Measurements from ENCODE around the gene GRK5. TPM values are rescaled to one million over a fixed set of nuclear protein-coding genes. Genes with fewer than 3 reads are reported as not detected.
"Not testable (repeated sequence)": the region's sequence is repeated elsewhere in the genome, so short reads cannot be mapped to it uniquely, and the experiment has no call there.

The GRK5 gene
- total RNA-seq, 1 experiment from 2014 or later: 29.0 TPM

GRCh38 chr10:119275085-119275484 lies 67.7 kb downstream of the GRK5 start:
- no peak overlapping the region for H3K4me3 ChIP-seq (ENCODE audit: low read depth in 2 of 2, low read length in 2 of 2)
- intact Hi-C loops (cut with micrococcal nuclease; ENCODE audit: unreplicated experiment) (no loop called here), in situ Hi-C loops (cut with HindIII; ENCODE audit: low pct_unique_long_range_greater_than_20kb, low sequenced_read_pairs) (no loop called here)
- CTCF ChIA-PET: no interaction called here
- no peak for TF ChIP-seq CTCF (IDR thresholded peaks at IDR 0.05)
- no peak for TF ChIP-seq REST (IDR thresholded peaks at IDR 0.05; ENCODE audit: insufficient read depth in 1 of 2, low read depth in 2 of 2, low read length in 1 of 2)
- no peak for DNase-seq (ENCODE audit: low read depth, low spot score)
- no peak for ATAC-seq
- BruUV-seq (replicated peaks): no TSS peak
- no peaks in the 10 kb centered on the region for H3K9me3 ChIP-seq (ENCODE audit: control insufficient read depth, insufficient read depth, low read depth, low read length)
- H3K36me3 ChIP-seq (ENCODE audit: control insufficient read depth, insufficient read depth, low read length): no peaks in the 10 kb centered on the region
- H3K27me3 ChIP-seq (ENCODE audit: control insufficient read depth, insufficient read depth, low read length): no peaks in the 10 kb centered on the region
- POLR2A ChIA-PET: no interaction called here
- peak overlapping the region; percentile 42 for H3K27ac ChIP-seq (ENCODE audit: low read length)
- peaks cover 49% of the 10 kb centered on the region for H3K4me1 ChIP-seq (ENCODE audit: control insufficient read depth, insufficient read depth, low read length)

- BruUV-seq (replicated peaks); POLR2A ChIA-PET; CTCF ChIA-PET; H3K36me3 ChIP-seq (ENCODE audit: control insufficient read depth, insufficient read depth, low read length); DNase-seq (ENCODE audit: low read depth, low spot score); H3K9me3 ChIP-seq (ENCODE audit: control insufficient read depth, insufficient read depth, low read depth, low read length); H3K27me3 ChIP-seq (ENCODE audit: control insufficient read depth, insufficient read depth, low read length); H3K27ac ChIP-seq (ENCODE audit: low read length); H3K4me3 ChIP-seq (ENCODE audit: low read depth in 2 of 2, low read length in 2 of 2); in situ Hi-C loops (cut with HindIII; ENCODE audit: low pct_unique_long_range_greater_than_20kb, low sequenced_read_pairs); ATAC-seq; intact Hi-C loops (cut with micrococcal nuclease; ENCODE audit: unreplicated experiment): not testable (repeated sequence)
- peaks cover 39% of the 10 kb centered on the region for H3K4me1 ChIP-seq (ENCODE audit: control insufficient read depth, insufficient read depth, low read length)
These were observed 68.8 kb downstream of the GRK5 start for GRCh38 chr10:119276194-119276593.

DNA sequence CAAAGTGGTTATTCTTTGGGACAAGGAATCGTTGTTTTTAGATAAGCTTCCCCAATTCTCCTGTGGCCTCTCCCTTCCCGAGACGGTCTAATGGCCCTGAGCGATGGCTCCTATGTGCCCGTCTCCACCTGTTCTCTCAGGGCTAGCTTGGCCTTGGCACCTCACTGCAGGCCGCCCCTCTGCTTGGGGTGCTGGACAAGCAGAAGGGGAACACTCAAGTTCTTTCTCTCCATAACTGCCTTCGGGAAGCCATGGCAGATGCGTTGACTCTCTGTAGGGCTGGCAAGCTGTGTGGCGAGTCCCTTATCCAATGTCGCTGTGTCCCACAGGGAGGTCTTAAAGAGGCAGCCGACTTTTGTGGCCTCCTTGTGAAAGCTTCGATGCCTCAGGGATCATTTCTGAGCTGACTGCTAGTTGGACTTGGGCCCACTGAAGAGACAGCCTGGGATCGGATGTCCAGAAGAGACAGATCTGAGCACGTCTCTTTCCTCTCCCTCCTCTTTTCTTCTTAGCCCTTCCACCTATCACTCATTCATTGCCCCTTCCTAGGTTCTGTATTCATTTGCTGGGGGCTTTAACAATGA lies 70.8 kb downstream of the GRK5 start:
- H3K27me3 ChIP-seq (ENCODE audit: control insufficient read depth, insufficient read depth, low read length): no peaks in the 10 kb centered on the region
- no peak for TF ChIP-seq REST (IDR thresholded peaks at IDR 0.05; ENCODE audit: insufficient read depth in 1 of 2, low read depth in 2 of 2, low read length in 1 of 2)
- TF ChIP-seq CTCF (IDR thresholded peaks at IDR 0.05): no peak
- TF ChIP-seq POLR2AphosphoS5 (IDR thresholded peaks at IDR 0.05; ENCODE audit: low read depth, low read length): no peak
- no peak for TF ChIP-seq SIN3A (IDR thresholded peaks at IDR 0.05; ENCODE audit: borderline replicate concordance, insufficient read depth, low read depth, low read length)
- no peak for TF ChIP-seq TCF7L2 (IDR thresholded peaks at IDR 0.05; ENCODE audit: low read depth, low read length)
- H3K4me3 ChIP-seq (ENCODE audit: low read depth in 2 of 2, low read length in 2 of 2): no peak overlapping the region
- CTCF ChIA-PET: no interaction called here
- ATAC-seq (no peak), DNase-seq (ENCODE audit: low read depth, low spot score) (no peak)
- H3K36me3 ChIP-seq (ENCODE audit: control insufficient read depth, insufficient read depth, low read length): no peaks in the 10 kb centered on the region
- POLR2A ChIA-PET: no interaction called here
- intact Hi-C loops (cut with micrococcal nuclease; ENCODE audit: unreplicated experiment) (no loop called here), in situ Hi-C loops (cut with HindIII; ENCODE audit: low pct_unique_long_range_greater_than_20kb, low sequenced_read_pairs) (no loop called here)
- no peak overlapping the region for H3K27ac ChIP-seq (ENCODE audit: low read length)
- H3K4me1 ChIP-seq (ENCODE audit: control insufficient read depth, insufficient read depth, low read length): peaks cover 37% of the 10 kb centered on the region
- no TSS peak for BruUV-seq (replicated peaks)
- H3K9me3 ChIP-seq (ENCODE audit: control insufficient read depth, insufficient read depth, low read depth, low read length): no peaks in the 10 kb centered on the region

Measured in Panc1 (cell line).